Epithelial cell of proximal tubule (primary cell): ENCODE measurements around the gene UBR4. TPM values are rescaled to one million over a fixed set of nuclear protein-coding genes. Genes with fewer than 3 reads are reported as not detected.
"Not testable (repeated sequence)": the region's sequence is repeated elsewhere in the genome, so short reads cannot be mapped to it uniquely, and the experiment has no call there.

Source experiments
- DNase-seq: peaks from one replicate; pipeline ENCODE4 v3.0.0-alpha.2; 2011; ENCODE audit warnings: low read depth
- H3K4me3 ChIP-seq: 2 replicates; pipeline ENCODE4 v1.5.1; 2011; ENCODE audit warnings: low read depth, mild to moderate bottlenecking, low read length
- CTCF ChIP-seq: conservative IDR thresholded peaks from 2 replicates; pipeline ENCODE4 v1.5.1; 2012; ENCODE audit warnings: low read depth, mild to moderate bottlenecking, low read length
- total RNA-seq: library from RNA; depleted of rRNA; stranded (reverse); fragments of >200 nt; gene quantifications from 2 replicates; pipeline ENCODE4 v1.2.3, GENCODE V29; 2015

UBR4 gene
- total RNA-seq, 1 donor from 2014 or later, result 78.3 TPM

GRCh38 chr1:19189270-19189669 lies 20.8 kb downstream of the UBR4 start:
- DNase-seq, result no peak
- no peak overlapping the region for H3K4me3 ChIP-seq
- no peak for TF ChIP-seq CTCF

- no peak for DNase-seq
- no peak overlapping the region for H3K4me3 ChIP-seq
- TF ChIP-seq CTCF, result no peak
These were observed 22.2 kb downstream of the UBR4 start for GRCh38 chr1:19187852-19188251.

GRCh38 chr1:19186001-19186400 lies 24.1 kb downstream of the UBR4 start:
- no peak overlapping the region for H3K4me3 ChIP-seq
- no peak for DNase-seq
- no peak for TF ChIP-seq CTCF

GRCh38 chr1:19182223-19182622 lies 27.8 kb downstream of the UBR4 start:
- H3K4me3 ChIP-seq, result no peak overlapping the region
- no peak for TF ChIP-seq CTCF
- DNase-seq, result no peak

GRCh38 chr1:19180265-19180657 lies 29.8 kb downstream of the UBR4 start:
- not testable (repeated sequence) for H3K4me3 ChIP-seq, DNase-seq

- no peak for DNase-seq
- no peak overlapping the region for H3K4me3 ChIP-seq
- TF ChIP-seq CTCF, result peak; percentile 47
These were observed 30.3 kb downstream of the UBR4 start for GRCh38 chr1:19179597-19180264.

- no peak for DNase-seq
- TF ChIP-seq CTCF, result no peak
- H3K4me3 ChIP-seq, result no peak overlapping the region
These were observed 31.2 kb downstream of the UBR4 start for GRCh38 chr1:19178734-19179398.
